ENCODE data around the gene RHOXF2.

The RHOXF2 gene

DNA sequence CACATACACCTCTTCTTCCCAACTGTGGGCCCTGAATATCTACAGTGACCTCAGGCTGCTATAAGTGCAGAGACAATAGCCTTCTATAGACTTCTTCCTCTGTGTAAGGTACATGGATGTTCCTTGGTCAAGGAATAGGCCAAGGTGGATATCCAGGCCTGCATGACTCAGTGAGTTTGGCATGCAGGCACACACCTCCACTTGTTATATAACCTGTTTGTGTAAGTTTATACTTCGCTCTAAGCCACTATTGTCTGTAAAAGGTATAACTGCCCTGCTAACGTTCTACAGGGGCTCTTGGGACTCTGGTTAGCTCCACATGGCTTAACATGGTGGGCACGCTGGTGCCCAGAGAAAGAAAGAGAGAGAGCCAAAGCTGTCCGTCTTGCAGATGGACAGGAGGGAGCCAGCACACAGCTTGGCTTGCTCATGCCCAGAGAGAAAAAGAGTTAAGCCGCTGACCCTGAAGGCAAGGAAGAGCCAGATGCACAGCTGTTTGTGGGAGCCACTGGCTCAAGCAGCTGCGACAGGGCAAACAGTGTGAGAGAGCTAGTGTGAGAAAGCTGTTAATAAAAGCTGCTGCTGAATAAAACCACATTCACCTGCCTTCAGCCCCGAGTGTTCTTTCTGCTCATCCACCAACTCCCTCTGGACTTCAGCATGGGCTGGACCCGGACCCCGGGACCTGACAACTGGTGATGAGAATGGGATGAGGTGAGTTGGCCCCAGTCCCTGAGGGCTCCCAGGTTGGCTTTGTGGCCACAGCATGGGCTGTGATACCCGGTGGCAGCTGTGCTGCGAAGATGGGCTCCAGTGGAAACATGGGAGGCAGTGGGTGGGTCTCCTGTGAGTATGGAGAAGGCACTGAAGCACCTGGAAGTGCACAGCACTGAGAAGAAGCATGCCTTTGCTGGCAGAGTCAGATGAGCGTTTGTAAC, 47.7 kb downstream of the RHOXF2 start:
- DNase-seq = no peak

- DNase-seq = no peak
Observed at GRCh38 chrX:120207009-120207605, 48.7 kb downstream of the RHOXF2 start.

GRCh38 chrX:120213438-120214265, 55.2 kb downstream of the RHOXF2 start:
- peak; percentile 75 for DNase-seq
